HepG2 (cell line): ENCODE data around the gene RHBG. TPM values are rescaled to one million over a fixed set of nuclear protein-coding genes. Genes with fewer than 3 reads are reported as not detected.

Experiments
- ATAC-seq: fragments of 200-7000 bp; cut with Tn5 transposase; 3 replicates; pipeline ENCODE4 v1.9.1; 2020; ENCODE audit warnings: mild to moderate bottlenecking, moderate library complexity
- BruUV-seq: library from RNA; stranded (reverse); fragments of 400-500 nt; replicated peaks from 2 replicates; lab custom pipeline; 2021; lab: Mats Ljungman, UMichigan
- CTCF ChIA-PET: fragments of 300-600 bp; formaldehyde crosslinking; extraction: SDS; loops from one replicate; lab custom pipeline; 2021; ENCODE audit warnings: low total read pairs, inconsistent platforms, low intra/inter-chr PET ratio; lab: Yijun Ruan, JAX
- POLR2A ChIA-PET: fragments of 350-600 bp; sonication (Branson Sonifier 250); formaldehyde crosslinking; loops from one replicate; lab custom pipeline; 2020; ENCODE audit warnings: antibody characterized with exemption, inconsistent platforms; lab: Yijun Ruan, JAX
- DNase-seq: peaks from one replicate; pipeline ENCODE4 v3.0.0-alpha.2; 2015; ENCODE audit warnings: low spot score
- FAIRE-seq: peaks from 3 replicates; lab custom pipeline; 2011; peaks lifted over from hg19 to GRCh38; lab: Jason Lieb, UNC
- H2AFZ ChIP-seq: one replicate; pipeline ENCODE4 v1.6.1; 2011; ENCODE audit warnings: low read length, inconsistent platforms
- H3K27ac ChIP-seq: fragments of 300-600 bp; 3 replicates; pipeline ENCODE4 v1.8.0; 2011; ENCODE audit warnings: mixed run types, mild to moderate bottlenecking, mixed read lengths, low read length, inconsistent platforms; ENCODE audit not compliant: insufficient read depth; ENCODE audit errors: extremely low read length
- H3K27me3 ChIP-seq, 2 experiments: fragments of 200-600 bp in 1 of 2; 2 replicates in 1 of 2; 3 replicates in 1 of 2; pipeline versions ENCODE4 v1.6.0 to v1.8.0; 2011; ENCODE audit warnings: low read length in 2 of 2, mild to moderate bottlenecking in 2 of 2, moderate library complexity in 2 of 2, inconsistent platforms in 1 of 2; ENCODE audit not compliant: insufficient read depth in 2 of 2, control insufficient read depth in 1 of 2
- H3K36me3 ChIP-seq, 2 experiments: fragments of 200-600 bp in 1 of 2; replicated peaks in 1 of 2; 2 replicates in 1 of 2; 3 replicates in 1 of 2; pipeline versions ENCODE4 v1.5.1 to v1.8.0; 2011; ENCODE audit warnings: low read length in 2 of 2, inconsistent platforms in 1 of 2; ENCODE audit not compliant: insufficient read depth in 2 of 2, control insufficient read depth in 1 of 2
- H3K4me1 ChIP-seq: 2 replicates; pipeline ENCODE4 v1.5.1; 2012; ENCODE audit warnings: low read length, inconsistent platforms; ENCODE audit not compliant: insufficient read depth
- H3K4me2 ChIP-seq: 2 replicates; pipeline ENCODE4 v1.6.0; 2011; ENCODE audit warnings: low read depth, low read length, inconsistent platforms
- H3K4me3 ChIP-seq, 3 experiments: fragments of 200-600 bp in 1 of 3; sonication (generic), shearing (Covaris generic) in 1 of 3; replicated peaks in 1 of 3; 2 replicates each; pipeline ENCODE4 v1.5.1; 2011 to 2016; ENCODE audit warnings: low read length in 3 of 3, inconsistent platforms in 2 of 3, low read depth in 2 of 3, mild to moderate bottlenecking in 2 of 3, control low read depth in 1 of 3, mixed read lengths in 1 of 3; ENCODE audit not compliant: insufficient read depth in 1 of 3
- H3K79me2 ChIP-seq: one replicate; pipeline ENCODE4 v1.6.1; 2011; ENCODE audit warnings: low read length, inconsistent platforms; ENCODE audit not compliant: insufficient read depth
- H3K9ac ChIP-seq: 2 replicates; pipeline ENCODE4 v1.6.0; 2011; ENCODE audit warnings: mild to moderate bottlenecking, low read depth, low read length, inconsistent platforms; ENCODE audit not compliant: insufficient read depth
- H3K9me3 ChIP-seq: 2 replicates; pipeline ENCODE4 v1.5.1; 2012; ENCODE audit warnings: mild to moderate bottlenecking, low read length
- H4K20me1 ChIP-seq: 2 replicates; pipeline ENCODE4 v1.6.0; 2011; ENCODE audit warnings: inconsistent platforms, mild to moderate bottlenecking, low read length, moderate library complexity; ENCODE audit not compliant: insufficient read depth
- ATRX ChIP-seq: sonication (generic); formaldehyde crosslinking; IDR thresholded peaks from 2 replicates; pipeline ENCODE4 v1.4.0; 2020; ENCODE audit warnings: missing genetic modification reagents, borderline replicate concordance
- HOXD1 ChIP-seq: sonication (generic); formaldehyde crosslinking; IDR thresholded peaks from 2 replicates; pipeline ENCODE4 v1.5.0; 2020; ENCODE audit warnings: missing genetic modification reagents
- SNAI1 ChIP-seq: sonication (generic); formaldehyde crosslinking; IDR thresholded peaks from 2 replicates; pipeline ENCODE4 v1.5.0; 2020; ENCODE audit warnings: mild to moderate bottlenecking, missing genetic modification reagents, borderline replicate concordance
- STAT5B ChIP-seq: sonication (generic); formaldehyde crosslinking; IDR thresholded peaks from 2 replicates; pipeline ENCODE4 v1.4.0; 2020; ENCODE audit warnings: missing genetic modification reagents
- SUZ12 ChIP-seq: fragments of 150-350 bp; IDR thresholded peaks from 2 replicates; pipeline ENCODE4 v1.6.1; 2014; ENCODE audit warnings: low read depth, low read length
- YEATS4 ChIP-seq: sonication (generic); formaldehyde crosslinking; IDR thresholded peaks from 2 replicates; pipeline ENCODE4 v1.4.0; 2020; ENCODE audit warnings: missing genetic modification reagents, borderline replicate concordance
- ZFX ChIP-seq: sonication (generic); formaldehyde crosslinking; IDR thresholded peaks from 2 replicates; pipeline ENCODE4 v1.4.0; 2020; ENCODE audit warnings: mild to moderate bottlenecking, low read depth, missing genetic modification reagents, moderate library complexity
- ZNF232 ChIP-seq: sonication (generic); formaldehyde crosslinking; IDR thresholded peaks from 2 replicates; pipeline ENCODE4 v1.4.0; 2020; ENCODE audit warnings: missing genetic modification reagents, borderline replicate concordance
- ZNF761 ChIP-seq: sonication (generic); formaldehyde crosslinking; conservative IDR thresholded peaks from 2 replicates; pipeline ENCODE4 v1.4.0; 2020; ENCODE audit warnings: mild to moderate bottlenecking, missing genetic modification reagents
- ZZZ3 ChIP-seq: sonication (generic); formaldehyde crosslinking; IDR thresholded peaks from 2 replicates; pipeline ENCODE4 v1.4.0; 2020; ENCODE audit warnings: missing genetic modification reagents, mild to moderate bottlenecking, borderline replicate concordance
- WGBS: methylation state at CpG from one replicate; pipeline ENCODE4 v1.1.6; 2017; ENCODE audit warnings: low lambda C conversion rate; 5-methylcytosine and 5-hydroxymethylcytosine counted together
- in situ Hi-C: cut with HindIII; loops from 2 replicates; pipeline ENCODE4 v1.10.0; 2017; ENCODE audit warnings: low pct_unique_long_range_greater_than_20kb; ENCODE audit not compliant: extremely low pct_ligation_motif_present
- intact Hi-C: fragments of 100-400 bp; cut with micrococcal nuclease; formaldehyde crosslinking; loops from one replicate; pipeline ENCODE4 v1.10.0; 2022; ENCODE audit not compliant: unreplicated experiment
- polyA plus RNA-seq, 8 experiments: library from polyadenylated mRNA; depleted of rRNA in 3 of 8; stranded (reverse) in 7 of 8; unstranded in 1 of 8; fragments of >200 nt; fragmentation: Illumina TruSeq in 4 of 8; extraction: Trizol in 4 of 8; gene quantifications; 2 replicates each; pipeline versions ENCODE4 v1.2.1 to v1.2.3, GENCODE V29; 2011 to 2016; ENCODE audit warnings: low read depth in 4 of 8, missing spikeins in 1 of 8, mixed read lengths in 1 of 8; ENCODE audit not compliant: insufficient read depth in 1 of 8
- total RNA-seq, 5 experiments: library from RNA; depleted of rRNA; stranded (reverse); fragments of >200 nt; fragmentation: Illumina TruSeq; extraction: Trizol; gene quantifications; 2 replicates each; pipeline ENCODE4 v1.2.3, GENCODE V29; 2016; ENCODE audit warnings: low read depth in 1 of 5
- TF ChIP-seq, protein P1 (sequence below): IDR thresholded peaks from 2 replicates; pipeline ENCODE4 v1.6.1; 2016; ENCODE audit warnings: missing biosample characterization, missing genetic modification reagents, low read depth

Gene RHBG
- total and polyA plus RNA-seq, 2 of the 13 experiments (the other 11 are each of a cell fraction or from before 2014, with no cell fraction given) = 61.8 to 73.5 TPM

DNA sequence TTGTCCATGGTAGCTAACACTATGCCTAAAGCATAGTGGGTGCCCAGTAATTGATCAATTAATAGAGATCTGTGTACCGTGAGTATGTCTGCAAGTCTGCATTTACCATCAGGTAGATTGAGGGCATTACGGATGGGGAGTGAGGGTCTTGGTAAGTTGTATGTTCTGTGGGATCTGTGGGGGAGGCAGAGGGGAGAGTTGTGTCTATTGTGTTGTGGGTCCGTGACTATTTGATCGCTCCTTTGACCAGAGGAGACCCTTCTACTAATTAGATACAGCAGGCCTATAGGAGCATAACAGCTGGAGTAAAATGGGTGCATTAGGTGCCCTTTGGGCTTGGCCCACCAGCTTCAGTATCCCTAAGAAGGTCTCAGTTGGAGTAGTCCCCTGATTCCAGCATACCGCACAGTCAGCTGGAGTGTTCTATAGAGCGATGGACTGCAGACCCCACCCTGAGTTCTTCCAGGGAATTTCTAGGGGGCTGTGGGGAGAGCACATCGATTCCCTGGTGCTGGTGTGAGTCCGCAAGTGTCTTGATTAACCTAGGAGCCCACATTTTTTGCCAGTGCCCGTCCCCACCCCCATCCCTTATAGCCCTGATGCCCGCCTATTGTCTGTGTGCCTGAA is 55.9 kb downstream of the RHBG start:
- in situ Hi-C loops (no loop called here), intact Hi-C loops (no loop called here)
- Histone ChIP-seq H4K20me1 (no peaks in the 10 kb centered on the region), H3K4me3 (no peak overlapping the region), H3K9ac (no peak overlapping the region), H3K4me2 (no peak overlapping the region), H3K9me3 (no peaks in the 10 kb centered on the region), H3K36me3 (no peaks in the 10 kb centered on the region), H3K27me3 (peaks cover 16 to 88% of the 10 kb centered on the region in 2 experiments), H2AFZ (no peak overlapping the region), H3K27ac (no peak overlapping the region), H3K79me2 (no peaks in the 10 kb centered on the region), H3K4me1 (peaks cover 13% of the 10 kb centered on the region)
- DNase-seq (no peak), ATAC-seq (no peak)
- 28% methylated on average over 10 of the region's 10 CpGs for WGBS
- CTCF ChIA-PET = no interaction called here
- POLR2A ChIA-PET = no interaction called here
- no TSS peak for BruUV-seq
- TF ChIP-seq STAT5B (CRISPR knock-in tag) (no peak), ZFX (CRISPR knock-in tag) (no peak), HOXD1 (CRISPR knock-in tag) (no peak), SUZ12 (no peak), ZZZ3 (no peak), ZNF232 (no peak), ATRX (CRISPR knock-in tag) (no peak), SNAI1 (no peak), YEATS4 (CRISPR knock-in tag) (no peak), ZNF761 (CRISPR knock-in tag) (no peak)
- TF ChIP-seq, protein P1, sequence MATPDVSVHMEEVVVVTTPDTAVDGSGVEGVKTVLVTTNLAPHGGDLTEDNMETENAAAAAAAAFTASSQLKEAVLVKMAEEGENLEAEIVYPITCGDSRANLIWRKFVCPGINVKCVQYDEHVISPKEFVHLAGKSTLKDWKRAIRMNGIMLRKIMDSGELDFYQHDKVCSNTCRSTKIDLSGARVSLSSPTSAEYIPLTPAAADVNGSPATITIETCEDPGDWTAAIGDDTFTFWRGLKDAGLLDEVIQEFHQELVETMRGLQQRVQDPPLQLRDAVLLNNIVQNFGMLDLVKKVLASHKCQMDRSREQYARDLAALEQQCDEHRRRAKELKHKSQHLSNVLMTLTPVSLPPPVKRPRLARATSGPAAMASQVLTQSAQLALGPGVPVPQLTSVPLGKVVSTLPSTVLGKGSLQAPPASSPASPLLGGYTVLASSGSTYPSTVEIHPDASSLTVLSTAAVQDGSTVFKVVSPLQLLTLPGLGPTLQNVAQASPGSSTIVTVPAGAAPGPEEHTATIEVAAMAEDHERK (CRISPR knock-in tag) = no peak
- TF ChIP-seq, all 625 proteins: peak for 0
- no peak for FAIRE-seq
